SU-DHL-6 (cell line): ENCODE measurements around the gene SLAMF7.

Experiments used
- H2AFZ ChIP-seq: fragments of 200-600 bp; sonication (generic); 2 replicates; pipeline ENCODE4 v1.6.1; 2014; ENCODE audit warnings: low read depth, mild to moderate bottlenecking, moderate library complexity, mixed read lengths, antibody characterized with exemption, low read length; ENCODE audit not compliant: severe bottlenecking
- H3F3A ChIP-seq: fragments of 200-600 bp; shearing (Covaris generic); 2 replicates; pipeline ENCODE4 v1.6.0; 2016; ENCODE audit warnings: antibody characterized with exemption, mild to moderate bottlenecking; ENCODE audit not compliant: insufficient read depth
- H3K27ac ChIP-seq: fragments of 200-600 bp; sonication (generic); 2 replicates; pipeline ENCODE4 v1.5.1; 2016; ENCODE audit warnings: low read depth, mild to moderate bottlenecking, low read length, moderate library complexity, mixed read lengths
- H3K27me3 ChIP-seq: fragments of 200-600 bp; sonication (generic), shearing (Covaris generic); 2 replicates; pipeline ENCODE4 v1.6.0; 2014; ENCODE audit warnings: mild to moderate bottlenecking, low read length
- H3K36me3 ChIP-seq: fragments of 200-600 bp; sonication (generic); 2 replicates; pipeline ENCODE4 v1.6.1; 2014; ENCODE audit warnings: mild to moderate bottlenecking, low read length, mixed read lengths
- H3K4me2 ChIP-seq: fragments of 300-600, 200-600 bp; shearing (Covaris generic), sonication (generic); 2 replicates; pipeline ENCODE4 v1.6.0; 2014; ENCODE audit warnings: low read length, low read depth, mild to moderate bottlenecking; ENCODE audit not compliant: poor library complexity, severe bottlenecking
- H3K4me3 ChIP-seq: fragments of 200-600 bp; sonication (generic); 2 replicates; pipeline ENCODE4 v1.5.1; 2014; ENCODE audit warnings: antibody characterized with exemption, low read length, mild to moderate bottlenecking, mixed read lengths; ENCODE audit not compliant: insufficient read depth, poor library complexity, severe bottlenecking
- H3K79me2 ChIP-seq: fragments of 200-600 bp; sonication (generic); 2 replicates; pipeline ENCODE4 v1.6.1; 2014; ENCODE audit warnings: mild to moderate bottlenecking, low read length, moderate library complexity; ENCODE audit not compliant: insufficient read depth
- H3K9ac ChIP-seq: fragments of 200-600 bp; sonication (generic); 2 replicates; pipeline ENCODE4 v1.7.0; 2014; ENCODE audit warnings: mild to moderate bottlenecking, low read length
- H3K9me2 ChIP-seq: fragments of 200-600 bp; sonication (generic); replicated peaks from 2 replicates; pipeline ENCODE4 v1.6.1; 2014; ENCODE audit warnings: low read length; ENCODE audit not compliant: insufficient read depth
- H3K9me3 ChIP-seq: fragments of 200-600 bp; sonication (generic); 2 replicates; pipeline ENCODE4 v1.6.1; 2014; ENCODE audit warnings: low read length, mixed read lengths; ENCODE audit not compliant: insufficient read depth
- H4K20me1 ChIP-seq: fragments of 200-600 bp; sonication (generic); 2 replicates; pipeline ENCODE4 v1.6.1; 2014; ENCODE audit warnings: low read depth, mild to moderate bottlenecking, antibody characterized with exemption, low read length, moderate library complexity, mixed read lengths
- EZH2phosphoT487 ChIP-seq: fragments of 200-600 bp; sonication (generic), shearing (Covaris generic); conservative IDR thresholded peaks from 2 replicates; pipeline ENCODE4 v1.6.1; 2018; ENCODE audit warnings: mild to moderate bottlenecking, antibody characterized with exemption, low read length, moderate library complexity, mixed read lengths
- TF ChIP-seq, protein P1 (sequence below): fragments of 200-600 bp; sonication (generic); IDR thresholded peaks from one replicate; pipeline ENCODE4 v1.5.1; 2017; ENCODE audit warnings: antibody characterized with exemption, mild to moderate bottlenecking, low read length, moderate library complexity; ENCODE audit not compliant: insufficient read depth, poor library complexity, severe bottlenecking

The SLAMF7 gene

DNA sequence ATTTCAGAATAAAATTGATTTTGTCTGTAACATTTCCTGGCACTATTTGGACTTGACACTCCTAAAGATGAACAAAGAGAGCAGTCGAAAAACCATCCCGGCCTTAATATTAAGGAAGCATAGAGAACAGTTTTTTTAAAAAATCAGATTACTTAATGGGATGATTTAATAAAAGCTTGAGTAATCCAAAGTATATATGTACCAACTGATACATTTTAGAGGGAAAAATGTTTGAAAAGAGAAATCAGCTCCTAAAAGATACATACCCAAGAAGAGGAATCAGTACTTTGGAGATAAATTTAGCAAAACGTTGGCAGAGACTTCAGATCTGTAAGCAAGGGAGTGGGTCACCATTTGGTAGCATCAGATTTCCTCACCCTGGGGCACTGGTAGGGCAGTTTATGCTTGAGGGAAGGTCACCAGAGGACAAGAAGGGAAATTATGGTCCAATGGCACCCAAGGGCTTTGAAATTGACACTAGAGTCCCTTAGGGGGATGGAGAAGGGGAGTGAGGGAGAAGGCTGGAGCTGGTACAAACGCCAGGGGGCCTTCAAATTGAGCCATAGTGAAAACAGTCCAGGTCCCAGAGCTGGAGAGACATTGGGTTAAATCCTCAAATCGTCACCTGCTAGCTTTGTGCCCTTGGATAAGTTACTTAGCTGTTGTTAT is 5.9 kb downstream of the SLAMF7 start:
- no peak overlapping the region for H3K27ac ChIP-seq
- no peak overlapping the region for H2AFZ ChIP-seq
- no peaks in the 10 kb centered on the region for H4K20me1 ChIP-seq
- H3K27me3 ChIP-seq: no peaks in the 10 kb centered on the region
- no peak overlapping the region for H3K9ac ChIP-seq
- H3K9me3 ChIP-seq: no peaks in the 10 kb centered on the region
- H3K4me3 ChIP-seq: no peak overlapping the region
- no peaks in the 10 kb centered on the region for H3F3A ChIP-seq
- no peak overlapping the region for H3K4me2 ChIP-seq
- no peaks in the 10 kb centered on the region for H3K36me3 ChIP-seq
- no peaks in the 10 kb centered on the region for H3K9me2 ChIP-seq
- H3K79me2 ChIP-seq: no peaks in the 10 kb centered on the region
- TF ChIP-seq EZH2phosphoT487: no peak
- TF ChIP-seq, protein P1, sequence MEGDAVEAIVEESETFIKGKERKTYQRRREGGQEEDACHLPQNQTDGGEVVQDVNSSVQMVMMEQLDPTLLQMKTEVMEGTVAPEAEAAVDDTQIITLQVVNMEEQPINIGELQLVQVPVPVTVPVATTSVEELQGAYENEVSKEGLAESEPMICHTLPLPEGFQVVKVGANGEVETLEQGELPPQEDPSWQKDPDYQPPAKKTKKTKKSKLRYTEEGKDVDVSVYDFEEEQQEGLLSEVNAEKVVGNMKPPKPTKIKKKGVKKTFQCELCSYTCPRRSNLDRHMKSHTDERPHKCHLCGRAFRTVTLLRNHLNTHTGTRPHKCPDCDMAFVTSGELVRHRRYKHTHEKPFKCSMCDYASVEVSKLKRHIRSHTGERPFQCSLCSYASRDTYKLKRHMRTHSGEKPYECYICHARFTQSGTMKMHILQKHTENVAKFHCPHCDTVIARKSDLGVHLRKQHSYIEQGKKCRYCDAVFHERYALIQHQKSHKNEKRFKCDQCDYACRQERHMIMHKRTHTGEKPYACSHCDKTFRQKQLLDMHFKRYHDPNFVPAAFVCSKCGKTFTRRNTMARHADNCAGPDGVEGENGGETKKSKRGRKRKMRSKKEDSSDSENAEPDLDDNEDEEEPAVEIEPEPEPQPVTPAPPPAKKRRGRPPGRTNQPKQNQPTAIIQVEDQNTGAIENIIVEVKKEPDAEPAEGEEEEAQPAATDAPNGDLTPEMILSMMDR: no peak

DNA sequence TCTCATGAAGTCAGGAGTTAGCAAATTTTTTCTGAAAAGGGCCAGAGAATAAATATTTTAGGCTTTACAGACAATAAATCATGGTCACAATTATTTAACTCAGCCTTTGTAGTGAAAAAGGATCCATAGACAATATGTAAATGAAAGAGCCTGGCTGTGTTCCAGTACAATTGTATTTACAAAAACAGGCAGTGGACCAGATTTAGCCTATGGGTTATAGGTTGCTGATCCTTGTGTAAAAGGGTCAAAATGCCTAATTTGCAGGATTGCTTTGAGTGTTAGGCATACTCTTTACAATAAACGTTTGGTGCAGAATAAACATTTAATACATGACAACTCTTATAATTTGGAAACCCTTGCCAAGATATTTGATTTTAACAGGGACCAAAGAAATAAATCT is 6.5 kb downstream of the SLAMF7 start:
- Histone ChIP-seq H3K4me2 (no peak overlapping the region), H3K27me3 (no peaks in the 10 kb centered on the region), H3K79me2 (no peaks in the 10 kb centered on the region), H3K9me3 (no peaks in the 10 kb centered on the region), H3K9me2 (no peaks in the 10 kb centered on the region), H3K4me3 (no peak overlapping the region), H3K27ac (no peak overlapping the region), H3K36me3 (no peaks in the 10 kb centered on the region), H3K9ac (no peak overlapping the region), H4K20me1 (no peaks in the 10 kb centered on the region), H3F3A (no peaks in the 10 kb centered on the region), H2AFZ (no peak overlapping the region)
- TF ChIP-seq, protein P1: no peak
- no peak for TF ChIP-seq EZH2phosphoT487

DNA sequence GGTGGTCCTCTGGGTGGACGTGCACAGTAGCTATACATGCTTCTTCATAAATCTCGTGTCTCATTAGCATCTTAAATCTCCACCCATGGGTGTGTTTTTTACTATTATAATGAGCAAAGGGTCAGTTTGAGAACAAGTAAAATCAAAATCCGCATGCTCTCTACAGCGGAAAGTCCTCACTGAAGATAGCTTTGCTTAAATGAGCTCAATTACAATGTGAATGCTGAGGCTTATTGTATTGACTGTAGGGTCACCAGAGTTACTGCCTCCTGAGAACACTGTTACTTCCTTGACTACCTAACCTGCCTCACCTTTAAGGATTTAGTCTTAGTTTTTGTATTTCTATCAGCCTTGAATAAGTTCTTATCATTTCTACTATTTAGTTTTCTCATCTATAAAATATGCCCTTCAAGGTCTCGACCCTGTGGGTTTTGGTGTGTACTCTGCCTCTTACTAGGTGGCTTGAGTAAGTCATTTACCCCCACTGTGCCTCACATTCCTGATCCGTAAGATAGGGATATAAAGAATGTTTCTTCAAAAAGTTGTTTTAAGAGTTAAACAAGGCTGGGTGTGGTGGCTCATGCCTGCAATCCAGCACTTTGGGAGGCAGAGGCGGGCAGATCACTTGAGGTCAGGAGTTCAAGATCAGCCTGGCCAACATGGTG is 7.9 kb downstream of the SLAMF7 start:
- no peaks in the 10 kb centered on the region for H3F3A ChIP-seq
- TF ChIP-seq, protein P1: no peak
- TF ChIP-seq EZH2phosphoT487: no peak

More for the DNA sequence above, 7.9 kb downstream of the SLAMF7 start:
- H3K27ac ChIP-seq: no peak overlapping the region
- H2AFZ ChIP-seq: no peak overlapping the region
- no peak overlapping the region for H3K4me3 ChIP-seq
- H3K36me3 ChIP-seq: no peaks in the 10 kb centered on the region
- H3K79me2 ChIP-seq: no peaks in the 10 kb centered on the region
- no peaks in the 10 kb centered on the region for H3K9me3 ChIP-seq
- no peak overlapping the region for H3K9ac ChIP-seq
- H4K20me1 ChIP-seq: no peaks in the 10 kb centered on the region
- H3K27me3 ChIP-seq: no peaks in the 10 kb centered on the region
- no peak overlapping the region for H3K4me2 ChIP-seq
- no peaks in the 10 kb centered on the region for H3K9me2 ChIP-seq
